ENCODE measurements around the gene DNER. TPM values are rescaled to one million over a fixed set of nuclear protein-coding genes. Genes with fewer than 3 reads are reported as not detected.

The DNER gene
- polyA plus RNA-seq, 1 of the 3 experiments (the other 2 are of a cell fraction): 1.4 TPM

- Histone ChIP-seq H3K36me3 (replicated peaks in 1 of 2; ENCODE audit: control insufficient read depth in 1 of 2, insufficient read depth in 2 of 2, low read length in 1 of 2) (no peaks in the 10 kb centered on the region), H4K20me1 (ENCODE audit: insufficient read depth) (no peaks in the 10 kb centered on the region), H3F3A (replicated peaks; ENCODE audit: insufficient read depth) (no peaks in the 10 kb centered on the region), H3K27ac (ENCODE audit: low read depth in 2 of 2, low read length in 1 of 2) (no peak overlapping the region), H3K79me2 (ENCODE audit: insufficient read depth) (no peaks in the 10 kb centered on the region), H3K4me1 (ENCODE audit: control insufficient read depth in 1 of 2, insufficient read depth in 2 of 2, low read depth in 1 of 2, low read length in 1 of 2) (peaks cover 0 to 2% of the 10 kb centered on the region in 2 experiments; a peak in 2 of 4 replicates), H3K4me2 (no peak overlapping the region), H3K27me3 (ENCODE audit: insufficient read depth) (no peaks in the 10 kb centered on the region), H3K9ac (no peak overlapping the region), H2AFZ (ENCODE audit: low read depth) (no peak overlapping the region), H3K9me3 (no peaks in the 10 kb centered on the region), H3K9me2 (no peaks in the 10 kb centered on the region), H3K4me3 (ENCODE audit: low read depth in 2 of 2, low read length in 1 of 2) (no peak overlapping the region)
- POLR2A ChIA-PET: no interaction called here
- CTCF ChIA-PET: interaction anchor here (1.8 to 1.9 kb wide), 2 partner anchors 15 to 169 kb away, joined by 4 to 7 read pairs; no protein-coding TSS in a partner anchor
- no peak for DNase-seq
- WGBS (ENCODE audit: low lambda C conversion rate): 25% methylated on average over 5 of the region's 5 CpGs
- TF ChIP-seq USF2 (IDR thresholded peaks at IDR 0.05; ENCODE audit: borderline replicate concordance, low read depth, low read length) (no peak), RCOR1 (IDR thresholded peaks at IDR 0.05; ENCODE audit: low read length) (no peak), FOXJ3 (CRISPR knock-in tag; IDR thresholded peaks at IDR 0.05) (no peak), GABPA (IDR thresholded peaks at IDR 0.05; ENCODE audit: low read depth) (no peak), PBX3 (IDR thresholded peaks at IDR 0.05) (no peak), EP300 (IDR thresholded peaks at IDR 0.05; ENCODE audit: borderline replicate concordance in 1 of 2, low read depth in 1 of 2, low read length in 1 of 2) (no peak), GATA2 (CRISPR knock-in tag; IDR thresholded peaks at IDR 0.05) (no peak), YY1 (IDR thresholded peaks at IDR 0.05; ENCODE audit: low read depth) (no peak), RAD21 (IDR thresholded peaks at IDR 0.05; ENCODE audit: low read length) (no peak), ELF1 (IDR thresholded peaks at IDR 0.05) (no peak), NRF1 (IDR thresholded peaks at IDR 0.05; ENCODE audit: low read depth, low read length) (no peak), CHD2 (IDR thresholded peaks at IDR 0.05; ENCODE audit: low read length, partially characterized antibody) (no peak), ZBTB33 (IDR thresholded peaks at IDR 0.05; ENCODE audit: borderline replicate concordance, low read depth) (no peak), USF1 (IDR thresholded peaks at IDR 0.05; ENCODE audit: borderline replicate concordance, low read depth) (no peak), FOXM1 (IDR thresholded peaks at IDR 0.05; ENCODE audit: low read depth) (no peak)
Measured at GRCh38 chr2:229416116-229416694, 298.1 kb downstream of the DNER start.
